GM12878 (cell line): Measurements from ENCODE around the gene GRB10. TPM values are rescaled to one million over a fixed set of nuclear protein-coding genes. Genes with fewer than 3 reads are reported as not detected.

ENCODE experiments used
- ATAC-seq: fragments of 200-7000 bp; cut with Tn5 transposase; 3 replicates; pipeline ENCODE4 v1.9.1; 2020; ENCODE audit warnings: mild to moderate bottlenecking, moderate library complexity
- BruUV-seq: library from RNA; stranded (reverse); fragments of 400-500 nt; replicated peaks from 2 replicates; lab custom pipeline; 2021; lab: Mats Ljungman, UMichigan
- CTCF ChIA-PET: fragments of 300-600 bp; sonication (Branson Sonifier 250); formaldehyde crosslinking; extraction: SDS; loops from one replicate; lab custom pipeline; 2021; ENCODE audit warnings: inconsistent platforms; lab: Yijun Ruan, JAX
- POLR2A ChIA-PET: fragments of 350-600 bp; formaldehyde crosslinking; extraction: SDS; loops from one replicate; lab custom pipeline; 2021; ENCODE audit warnings: inconsistent platforms; lab: Charles Lee
- RAD21 ChIA-PET: fragments of 300-600 bp; sonication (Branson Sonifier 250); formaldehyde crosslinking; loops from one replicate; lab custom pipeline; 2023; ENCODE audit warnings: antibody characterized with exemption; ENCODE audit not compliant: unreplicated experiment; lab: Charles Lee
- SMC1A ChIA-PET: fragments of 300-600 bp; sonication (Branson Sonifier 250); formaldehyde crosslinking; loops from one replicate; lab custom pipeline; 2023; ENCODE audit not compliant: unreplicated experiment, uncharacterized antibody; lab: Charles Lee
- DNase-seq: peaks from one replicate; pipeline ENCODE4 v3.0.0-alpha.2; 2011; ENCODE audit warnings: low read depth, low spot score
- FAIRE-seq: peaks from 3 replicates; lab custom pipeline; 2011; peaks lifted over from hg19 to GRCh38; lab: Jason Lieb, UNC
- H2AFZ ChIP-seq: 2 replicates; pipeline ENCODE4 v1.6.0; 2011; ENCODE audit warnings: low read depth, low read length, control low read depth; ENCODE audit not compliant: control insufficient read depth
- H3K27ac ChIP-seq: 2 replicates; pipeline ENCODE4 v1.5.1; 2011; ENCODE audit warnings: control low read depth; ENCODE audit not compliant: control insufficient read depth, insufficient read depth
- H3K27me3 ChIP-seq, 2 experiments: replicated peaks in 1 of 2; 2 replicates each; pipeline versions ENCODE4 v1.6.0 to v1.6.1; 2011; ENCODE audit warnings: low read length in 1 of 2; ENCODE audit not compliant: control insufficient read depth in 2 of 2, insufficient read depth in 2 of 2
- H3K36me3 ChIP-seq, 2 experiments: 2 replicates each; pipeline ENCODE4 v1.5.1; 2011; ENCODE audit warnings: low read length in 1 of 2; ENCODE audit not compliant: control insufficient read depth in 2 of 2, insufficient read depth in 2 of 2
- H3K4me1 ChIP-seq: 2 replicates; pipeline ENCODE4 v1.6.1; 2011; ENCODE audit warnings: mild to moderate bottlenecking, low read length, moderate library complexity, mixed read lengths; ENCODE audit not compliant: control insufficient read depth, insufficient read depth
- H3K4me2 ChIP-seq: 2 replicates; pipeline ENCODE4 v1.6.0; 2011; ENCODE audit warnings: control low read depth; ENCODE audit not compliant: control insufficient read depth, insufficient read depth
- H3K4me3 ChIP-seq: fragments of 200-600 bp; sonication (generic); 2 replicates; pipeline ENCODE4 v1.5.1; 2016
- H3K79me2 ChIP-seq: 2 replicates; pipeline ENCODE4 v1.6.0; 2011; ENCODE audit warnings: low read length; ENCODE audit not compliant: control insufficient read depth, insufficient read depth
- H3K9ac ChIP-seq: 2 replicates; pipeline ENCODE4 v1.8.0; 2011; ENCODE audit warnings: low read length, control low read depth, mixed read lengths; ENCODE audit not compliant: control insufficient read depth, insufficient read depth
- H3K9me3 ChIP-seq: replicated peaks from 3 replicates; pipeline ENCODE4 v1.5.1; 2011; ENCODE audit warnings: mild to moderate bottlenecking, low read length; ENCODE audit not compliant: control insufficient read depth, insufficient read depth
- H4K20me1 ChIP-seq: 2 replicates; pipeline ENCODE4 v1.6.0; 2011; ENCODE audit not compliant: control insufficient read depth, insufficient read depth
- CREB1 ChIP-seq: IDR thresholded peaks from 2 replicates; pipeline ENCODE4 v1.6.1; 2012; ENCODE audit warnings: low read depth, mild to moderate bottlenecking, inconsistent platforms
- JUND ChIP-seq: IDR thresholded peaks from 2 replicates; pipeline ENCODE4 v1.6.1; 2012; ENCODE audit warnings: low read depth, mild to moderate bottlenecking, low read length, improper control_type of control experiment, moderate library complexity
- KAT2A ChIP-seq: conservative IDR thresholded peaks from 2 replicates; pipeline ENCODE4 v1.6.1; 2011; ENCODE audit warnings: low read depth, low read length; ENCODE audit not compliant: control insufficient read depth
- LARP7 ChIP-seq: fragments of 450-650 bp; IDR thresholded peaks from 2 replicates; pipeline ENCODE4 v1.6.1; 2017; ENCODE audit warnings: mild to moderate bottlenecking
- NFYA ChIP-seq: IDR thresholded peaks from 2 replicates; pipeline ENCODE4 v1.6.1; 2011; ENCODE audit warnings: low read depth, mild to moderate bottlenecking, low read length, improper control_type of control experiment, borderline replicate concordance
- NFYB ChIP-seq: IDR thresholded peaks from 2 replicates; pipeline ENCODE4 v1.6.1; 2011; ENCODE audit warnings: low read depth, mild to moderate bottlenecking, low read length, improper control_type of control experiment, moderate library complexity; ENCODE audit not compliant: insufficient read depth
- RCOR1 ChIP-seq: conservative IDR thresholded peaks from 2 replicates; pipeline ENCODE4 v1.6.1; 2012; ENCODE audit warnings: low read depth, low read length, improper control_type of control experiment
- RUNX3 ChIP-seq: IDR thresholded peaks from 2 replicates; pipeline ENCODE4 v1.6.1; 2012; ENCODE audit warnings: low read length, inconsistent platforms
- SMARCA5 ChIP-seq: fragments of 450-650 bp; IDR thresholded peaks from 2 replicates; pipeline ENCODE4 v1.6.1; 2017; ENCODE audit warnings: mild to moderate bottlenecking
- STAT3 ChIP-seq: IDR thresholded peaks from 2 replicates; pipeline ENCODE4 v1.6.1; 2011; ENCODE audit warnings: low read depth, low read length, improper control_type of control experiment
- TAF1 ChIP-seq: IDR thresholded peaks from 2 replicates; pipeline ENCODE4 v1.6.1; 2011; ENCODE audit warnings: mild to moderate bottlenecking, low read depth, low read length, borderline replicate concordance
- TCF7 ChIP-seq: IDR thresholded peaks from 2 replicates; pipeline ENCODE4 v1.6.1; 2014; ENCODE audit warnings: antibody characterized with exemption, borderline replicate concordance
- WGBS: methylation state at CpG from one replicate; pipeline ENCODE4 v1.1.6; 2016; ENCODE audit warnings: low lambda C conversion rate; ENCODE audit not compliant: insufficient replicate concordance, insufficient coverage; ENCODE audit errors: missing lambda C conversion rate; 5-methylcytosine and 5-hydroxymethylcytosine counted together
- in situ Hi-C: fragments of 300-500 bp; cut with MboI; formaldehyde crosslinking; loops from 9 replicates; pipeline ENCODE4 v1.14.3; 2018; ENCODE audit warnings: mixed read lengths
- intact Hi-C: fragments of 100-400 bp; cut with micrococcal nuclease; formaldehyde crosslinking; loops from one replicate; pipeline ENCODE4 v1.14.2; 2022; ENCODE audit not compliant: unreplicated experiment
- polyA plus RNA-seq, 11 experiments: library from polyadenylated mRNA; depleted of rRNA in 4 of 11; unstranded in 6 of 11; stranded (reverse) in 5 of 11; fragments of >200 nt; fragmentation: Nextera tagmentation in 4 of 11; fragmentation: Illumina TruSeq in 1 of 11; extraction: Ambion mirVana in 4 of 11; extraction: Trizol in 1 of 11; gene quantifications; 1 replicate in 1 of 11; 2 replicates in 10 of 11; pipeline versions ENCODE4 v1.2.1 to v1.2.3, GENCODE V29; 2011 to 2016; ENCODE audit warnings: inconsistent platforms in 2 of 11, missing spikeins in 2 of 11, low read depth in 1 of 11
- total RNA-seq, 4 experiments: library from RNA; depleted of rRNA in 3 of 4; stranded (reverse); fragments of >200 nt in 3 of 4; fragmentation: Illumina TruSeq in 1 of 4; extraction: Trizol in 1 of 4; gene quantifications; 2 replicates each; pipeline versions ENCODE4 v1.2.1 to v1.2.3, GENCODE V29; 2013 to 2021
- TF ChIP-seq, protein P1 (sequence below): fragments of 450-650 bp; conservative IDR thresholded peaks from 2 replicates; pipeline ENCODE4 v1.6.1; 2017; ENCODE audit warnings: mild to moderate bottlenecking, moderate library complexity
- TF ChIP-seq, protein P2 (sequence below): IDR thresholded peaks from 2 replicates; pipeline ENCODE4 v1.6.1; 2011; ENCODE audit warnings: borderline replicate concordance, low read depth, mild to moderate bottlenecking, moderate library complexity, low read length; ENCODE audit not compliant: insufficient read depth, poor library complexity, severe bottlenecking
- TF ChIP-seq, protein P3 (sequence below): IDR thresholded peaks from 2 replicates; pipeline ENCODE4 v1.6.1; 2012; ENCODE audit warnings: low read depth, low read length, improper control_type of control experiment
- TF ChIP-seq, protein P4 (sequence below): fragments of 450-650 bp; formaldehyde crosslinking; IDR thresholded peaks from 2 replicates; pipeline ENCODE4 v1.4.0; 2020; ENCODE audit warnings: mild to moderate bottlenecking, moderate library complexity

GRB10 gene
- total and polyA plus RNA-seq, 10 of the 15 experiments (the other 5 are each of a cell fraction or from before 2014, with no cell fraction given), result 0.04 to 0.33 TPM; not detected in 8

DNA sequence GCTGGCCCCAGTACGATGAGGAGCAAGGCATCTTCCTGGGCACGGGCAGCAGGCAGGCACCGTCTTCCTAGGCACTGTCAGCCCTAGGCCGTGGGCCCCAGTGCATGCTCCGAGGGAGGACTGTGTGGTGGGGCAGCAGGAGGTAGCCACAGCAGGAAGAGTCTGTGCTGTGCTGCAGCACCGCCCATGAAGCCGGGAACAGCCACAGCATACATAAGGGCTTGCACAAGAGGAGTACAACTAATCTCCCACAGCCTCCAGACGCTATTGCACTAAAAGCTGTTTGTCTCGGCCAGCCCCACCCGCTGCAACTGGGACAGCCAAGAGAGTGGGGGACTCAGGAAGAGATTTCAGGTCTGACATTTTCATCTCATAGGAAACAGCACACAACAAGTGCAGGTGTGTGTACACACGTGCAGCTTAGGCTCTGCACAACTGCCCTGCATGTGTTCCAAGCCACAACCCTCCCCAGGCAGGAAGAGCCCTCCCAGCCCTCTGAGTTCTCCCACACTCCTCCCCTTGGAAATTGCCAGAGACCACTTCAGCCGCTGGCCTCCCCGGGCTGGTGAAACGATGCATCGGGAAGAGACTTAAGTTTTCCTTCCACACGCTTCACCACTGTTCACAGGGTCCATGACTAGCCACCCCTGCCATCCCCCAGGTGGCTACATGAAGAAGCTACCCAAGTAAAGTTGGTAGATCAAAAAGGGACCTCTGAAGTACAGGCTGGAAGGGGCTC is 129.4 kb downstream of the GRB10 start:
- H3K79me2 ChIP-seq, result no peaks in the 10 kb centered on the region
- H2AFZ ChIP-seq, result no peak overlapping the region
- ChIA-PET SMC1A (interaction anchor here (1.0 kb wide), 1 partner anchor 26 kb away, joined by 3 read pairs; no protein-coding TSS in a partner anchor), POLR2A (no interaction called here), RAD21 (no interaction called here), CTCF (no interaction called here)
- 0 out of 2 replicates have a peak, but pooled peaks cover 9% of the 10 kb centered on the region for H3K4me1 ChIP-seq
- no peaks in the 10 kb centered on the region for H4K20me1 ChIP-seq
- no peak for FAIRE-seq
- peaks cover 0 to 6% of the 10 kb centered on the region in 2 experiments; a peak in 1 of 4 replicates for H3K27me3 ChIP-seq
- ATAC-seq, result no peak
- WGBS, result 34% methylated on average over 16 of the region's 16 CpGs
- no peak for DNase-seq
- H3K9ac ChIP-seq, result no peak overlapping the region
- H3K4me3 ChIP-seq, result no peak overlapping the region
- no peak overlapping the region for H3K27ac ChIP-seq
- H3K4me2 ChIP-seq, result no peak overlapping the region
- no TSS peak for BruUV-seq
- H3K36me3 ChIP-seq, result no peaks in the 10 kb centered on the region
- TF ChIP-seq NFYA, result no peak
- TF ChIP-seq, protein P1, sequence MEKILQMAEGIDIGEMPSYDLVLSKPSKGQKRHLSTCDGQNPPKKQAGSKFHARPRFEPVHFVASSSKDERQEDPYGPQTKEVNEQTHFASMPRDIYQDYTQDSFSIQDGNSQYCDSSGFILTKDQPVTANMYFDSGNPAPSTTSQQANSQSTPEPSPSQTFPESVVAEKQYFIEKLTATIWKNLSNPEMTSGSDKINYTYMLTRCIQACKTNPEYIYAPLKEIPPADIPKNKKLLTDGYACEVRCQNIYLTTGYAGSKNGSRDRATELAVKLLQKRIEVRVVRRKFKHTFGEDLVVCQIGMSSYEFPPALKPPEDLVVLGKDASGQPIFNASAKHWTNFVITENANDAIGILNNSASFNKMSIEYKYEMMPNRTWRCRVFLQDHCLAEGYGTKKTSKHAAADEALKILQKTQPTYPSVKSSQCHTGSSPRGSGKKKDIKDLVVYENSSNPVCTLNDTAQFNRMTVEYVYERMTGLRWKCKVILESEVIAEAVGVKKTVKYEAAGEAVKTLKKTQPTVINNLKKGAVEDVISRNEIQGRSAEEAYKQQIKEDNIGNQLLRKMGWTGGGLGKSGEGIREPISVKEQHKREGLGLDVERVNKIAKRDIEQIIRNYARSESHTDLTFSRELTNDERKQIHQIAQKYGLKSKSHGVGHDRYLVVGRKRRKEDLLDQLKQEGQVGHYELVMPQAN, result no peak
- TF ChIP-seq, protein P2, sequence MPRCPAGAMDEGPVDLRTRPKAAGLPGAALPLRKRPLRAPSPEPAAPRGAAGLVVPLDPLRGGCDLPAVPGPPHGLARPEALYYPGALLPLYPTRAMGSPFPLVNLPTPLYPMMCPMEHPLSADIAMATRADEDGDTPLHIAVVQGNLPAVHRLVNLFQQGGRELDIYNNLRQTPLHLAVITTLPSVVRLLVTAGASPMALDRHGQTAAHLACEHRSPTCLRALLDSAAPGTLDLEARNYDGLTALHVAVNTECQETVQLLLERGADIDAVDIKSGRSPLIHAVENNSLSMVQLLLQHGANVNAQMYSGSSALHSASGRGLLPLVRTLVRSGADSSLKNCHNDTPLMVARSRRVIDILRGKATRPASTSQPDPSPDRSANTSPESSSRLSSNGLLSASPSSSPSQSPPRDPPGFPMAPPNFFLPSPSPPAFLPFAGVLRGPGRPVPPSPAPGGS, result no peak
- no peak for TF ChIP-seq TCF7
- TF ChIP-seq RCOR1, result no peak
- TF ChIP-seq, protein P3, sequence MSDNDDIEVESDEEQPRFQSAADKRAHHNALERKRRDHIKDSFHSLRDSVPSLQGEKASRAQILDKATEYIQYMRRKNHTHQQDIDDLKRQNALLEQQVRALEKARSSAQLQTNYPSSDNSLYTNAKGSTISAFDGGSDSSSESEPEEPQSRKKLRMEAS, result no peak
- TF ChIP-seq NFYB, result no peak
- no peak for TF ChIP-seq RUNX3
- TF ChIP-seq KAT2A, result no peak
- TF ChIP-seq STAT3, result no peak
- no peak for TF ChIP-seq TAF1
- TF ChIP-seq, protein P4, sequence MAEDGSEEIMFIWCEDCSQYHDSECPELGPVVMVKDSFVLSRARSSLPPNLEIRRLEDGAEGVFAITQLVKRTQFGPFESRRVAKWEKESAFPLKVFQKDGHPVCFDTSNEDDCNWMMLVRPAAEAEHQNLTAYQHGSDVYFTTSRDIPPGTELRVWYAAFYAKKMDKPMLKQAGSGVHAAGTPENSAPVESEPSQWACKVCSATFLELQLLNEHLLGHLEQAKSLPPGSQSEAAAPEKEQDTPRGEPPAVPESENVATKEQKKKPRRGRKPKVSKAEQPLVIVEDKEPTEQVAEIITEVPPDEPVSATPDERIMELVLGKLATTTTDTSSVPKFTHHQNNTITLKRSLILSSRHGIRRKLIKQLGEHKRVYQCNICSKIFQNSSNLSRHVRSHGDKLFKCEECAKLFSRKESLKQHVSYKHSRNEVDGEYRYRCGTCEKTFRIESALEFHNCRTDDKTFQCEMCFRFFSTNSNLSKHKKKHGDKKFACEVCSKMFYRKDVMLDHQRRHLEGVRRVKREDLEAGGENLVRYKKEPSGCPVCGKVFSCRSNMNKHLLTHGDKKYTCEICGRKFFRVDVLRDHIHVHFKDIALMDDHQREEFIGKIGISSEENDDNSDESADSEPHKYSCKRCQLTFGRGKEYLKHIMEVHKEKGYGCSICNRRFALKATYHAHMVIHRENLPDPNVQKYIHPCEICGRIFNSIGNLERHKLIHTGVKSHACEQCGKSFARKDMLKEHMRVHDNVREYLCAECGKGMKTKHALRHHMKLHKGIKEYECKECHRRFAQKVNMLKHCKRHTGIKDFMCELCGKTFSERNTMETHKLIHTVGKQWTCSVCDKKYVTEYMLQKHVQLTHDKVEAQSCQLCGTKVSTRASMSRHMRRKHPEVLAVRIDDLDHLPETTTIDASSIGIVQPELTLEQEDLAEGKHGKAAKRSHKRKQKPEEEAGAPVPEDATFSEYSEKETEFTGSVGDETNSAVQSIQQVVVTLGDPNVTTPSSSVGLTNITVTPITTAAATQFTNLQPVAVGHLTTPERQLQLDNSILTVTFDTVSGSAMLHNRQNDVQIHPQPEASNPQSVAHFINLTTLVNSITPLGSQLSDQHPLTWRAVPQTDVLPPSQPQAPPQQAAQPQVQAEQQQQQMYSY, result no peak
- TF ChIP-seq LARP7, result no peak
- TF ChIP-seq SMARCA5, result no peak
- no peak for TF ChIP-seq JUND
- no peak for TF ChIP-seq CREB1
- TF ChIP-seq, all 136 proteins: peak for 0
- in situ Hi-C loops, result no loop called here
- no peaks in the 10 kb centered on the region for H3K9me3 ChIP-seq
- intact Hi-C loops, result no loop called here
